Iris pigment epithelial cell (primary cell): ENCODE data around the gene SNX8.
"Not testable (repeated sequence)": the region's sequence is repeated elsewhere in the genome, so short reads cannot be mapped to it uniquely, and the experiment has no call there.

Source experiments
- DNase-seq: peaks from one replicate; pipeline ENCODE4 v3.0.0-alpha.2; 2011; ENCODE audit warnings: low read depth

Gene SNX8

DNA sequence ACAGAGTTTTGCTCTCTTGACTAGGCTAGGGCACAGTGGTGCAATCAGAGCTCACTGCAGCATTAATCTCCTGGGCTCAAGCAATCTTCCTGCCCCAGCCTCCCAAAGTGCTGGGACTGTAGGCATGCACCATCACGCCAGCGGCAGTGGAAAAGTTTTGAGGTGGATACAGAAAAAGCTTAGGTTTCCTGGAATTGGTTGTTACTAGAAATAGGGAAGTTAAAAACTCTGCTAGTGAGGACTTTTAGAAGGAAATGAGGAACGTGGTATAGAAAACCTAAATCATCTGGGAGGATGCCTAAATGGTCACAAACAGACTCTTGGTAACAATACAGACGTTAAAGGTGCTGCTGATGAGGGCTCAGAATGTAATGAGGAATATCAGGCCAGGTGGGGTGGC, 10.9 kb upstream of the SNX8 start:
- DNase-seq, result no peak

DNA sequence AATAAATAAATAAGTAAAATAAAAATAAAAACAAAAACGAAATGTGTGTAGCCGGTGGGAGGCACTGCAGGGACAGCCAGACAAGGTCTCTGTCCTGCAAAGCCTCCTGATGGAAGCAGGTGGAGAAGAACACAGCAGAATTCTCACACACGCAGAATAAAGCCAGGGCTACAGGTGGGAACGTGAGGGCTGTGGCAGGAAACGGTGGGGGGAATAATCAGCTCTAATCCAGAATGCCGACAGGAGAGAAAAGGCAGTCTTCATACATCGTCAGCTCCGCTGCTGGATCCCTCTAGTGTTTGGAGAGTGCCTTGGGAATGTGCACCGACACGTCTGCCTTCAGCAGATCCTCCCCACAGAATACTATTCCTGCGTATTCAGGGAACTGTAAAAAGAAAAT, 6.8 kb upstream of the SNX8 start:
- DNase-seq, result no peak

DNA sequence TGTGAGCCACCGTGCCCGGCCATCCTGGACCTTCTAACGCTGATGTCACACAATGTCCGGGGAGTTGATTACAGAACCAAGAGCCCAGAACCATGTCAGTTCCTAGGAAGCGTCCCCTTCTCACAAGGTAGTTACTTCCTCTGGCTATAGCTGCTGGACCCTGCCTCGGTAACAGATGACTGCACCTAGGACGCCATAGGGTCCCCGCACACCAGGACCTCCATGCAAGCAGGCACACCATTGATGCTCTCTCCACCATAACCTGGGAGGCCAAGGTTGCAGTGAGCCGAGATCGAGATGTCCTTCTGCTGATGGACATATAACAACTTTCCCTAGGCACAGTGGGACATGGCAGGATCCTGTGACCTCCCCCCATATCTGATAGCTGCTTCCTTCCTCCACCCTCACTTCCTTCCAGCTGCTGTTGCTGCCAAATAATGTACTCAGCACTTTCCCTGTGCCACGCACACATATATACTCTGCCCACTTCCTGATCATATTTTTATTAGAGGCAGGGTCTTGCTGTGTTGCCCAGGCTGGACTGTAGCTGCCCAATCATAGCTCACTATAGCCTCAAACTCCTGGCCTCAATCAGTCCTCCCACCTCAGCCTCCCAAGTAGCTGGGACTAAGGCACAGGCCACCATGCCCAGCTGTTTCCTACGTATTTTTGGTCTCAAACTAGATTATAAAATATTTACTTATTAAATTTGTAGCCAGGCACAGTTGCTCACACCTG, 3.5 kb upstream of the SNX8 start:
- DNase-seq, result no peak

DNA sequence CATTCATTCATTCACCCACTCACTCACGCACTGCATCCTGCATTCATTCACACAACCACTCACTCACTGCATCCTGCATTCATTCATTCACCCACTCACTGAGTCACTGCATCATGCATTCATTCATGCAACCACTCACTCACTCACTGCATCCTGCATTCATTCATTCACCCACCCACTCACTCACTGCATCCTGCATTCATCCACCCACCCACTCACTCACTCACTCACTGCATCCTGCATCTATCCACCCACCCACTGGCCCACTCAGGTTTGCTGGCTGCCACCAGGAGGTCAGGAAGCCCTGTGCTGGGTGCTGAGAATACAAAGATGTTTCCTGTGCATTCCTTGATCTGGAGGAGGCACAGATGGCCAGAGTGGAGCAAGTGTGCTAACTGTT, 2.3 kb upstream of the SNX8 start:
- DNase-seq, result no peak

DNA sequence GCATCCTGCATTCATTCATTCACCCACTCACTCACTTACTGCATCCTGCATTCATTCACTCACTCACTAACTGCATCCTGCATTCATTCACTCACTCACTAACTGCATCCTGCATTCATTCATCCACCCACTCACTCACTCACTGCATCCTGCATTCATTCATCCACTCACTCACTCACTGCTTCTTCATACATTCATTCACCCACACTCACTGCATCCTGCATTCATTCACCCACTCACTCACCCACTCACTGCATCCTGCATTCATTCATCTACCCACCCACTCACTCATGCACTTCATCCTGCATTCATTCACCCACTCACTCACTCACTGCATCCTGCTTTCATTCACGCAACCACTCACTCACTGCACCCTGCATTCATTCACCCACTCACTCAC, 1.5 kb upstream of the SNX8 start:
- no peak for DNase-seq

DNA sequence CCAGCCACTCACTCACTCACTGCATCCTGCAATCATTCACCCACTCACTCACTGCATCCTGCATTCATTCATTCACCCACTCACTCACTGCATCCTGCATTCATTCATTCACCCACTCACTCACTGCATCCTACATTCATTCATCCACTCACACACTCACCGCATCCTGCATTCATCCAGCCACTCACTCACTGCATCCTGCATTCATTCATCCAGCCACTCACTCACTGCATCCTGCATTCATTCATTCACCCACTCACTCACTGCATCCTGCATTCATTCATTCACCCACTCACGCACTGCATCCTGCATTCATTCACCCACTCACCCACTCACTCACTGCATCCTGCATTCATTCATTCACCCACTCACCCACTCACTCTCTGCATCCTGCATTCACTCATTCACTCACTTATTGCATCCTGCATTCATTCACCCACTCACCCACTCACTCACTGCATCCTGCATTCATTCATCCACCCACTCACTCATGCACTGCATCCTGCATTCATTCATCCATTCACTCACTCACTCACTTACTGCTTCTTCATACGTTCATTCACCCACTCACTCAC, 802 bp upstream of the SNX8 start:
- DNase-seq, result not testable (repeated sequence)

DNA sequence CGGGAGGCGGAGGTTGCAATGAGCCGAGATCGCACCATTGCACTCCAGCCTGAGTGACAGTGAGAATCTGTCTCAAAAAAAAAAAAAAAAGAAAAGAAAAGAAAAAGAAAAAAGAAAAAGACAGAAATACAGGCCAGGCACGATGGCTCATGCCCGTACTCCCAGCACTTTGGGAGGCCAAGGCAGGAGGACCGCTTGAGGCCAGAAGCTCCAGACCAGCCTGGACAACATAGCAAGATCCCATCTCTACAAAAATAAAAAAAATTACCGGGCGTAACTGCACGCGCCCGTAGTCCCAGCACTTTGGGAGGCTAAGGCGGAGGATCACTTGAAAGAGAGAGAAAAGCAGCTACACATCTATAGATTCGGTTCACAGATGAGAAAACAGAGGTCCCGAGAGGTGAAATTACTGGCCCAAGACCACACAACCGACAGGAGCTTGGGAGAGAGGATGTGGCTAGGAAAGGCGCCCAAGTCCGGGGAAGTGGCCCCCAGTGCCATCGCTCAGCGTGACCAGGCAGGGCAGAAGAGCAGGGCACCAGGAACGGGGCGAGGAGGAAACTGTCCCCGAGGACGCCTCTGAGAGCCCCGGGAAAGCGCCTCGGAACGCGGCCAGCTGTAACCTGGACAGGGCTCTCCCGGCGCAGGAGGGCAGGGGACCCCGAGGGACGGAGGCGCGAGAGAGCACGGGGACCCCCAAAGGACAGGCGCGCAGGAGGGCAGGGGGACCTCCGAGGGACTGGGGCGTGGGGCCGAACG, 612 bp downstream of the SNX8 start:
- DNase-seq, result no peak

DNA sequence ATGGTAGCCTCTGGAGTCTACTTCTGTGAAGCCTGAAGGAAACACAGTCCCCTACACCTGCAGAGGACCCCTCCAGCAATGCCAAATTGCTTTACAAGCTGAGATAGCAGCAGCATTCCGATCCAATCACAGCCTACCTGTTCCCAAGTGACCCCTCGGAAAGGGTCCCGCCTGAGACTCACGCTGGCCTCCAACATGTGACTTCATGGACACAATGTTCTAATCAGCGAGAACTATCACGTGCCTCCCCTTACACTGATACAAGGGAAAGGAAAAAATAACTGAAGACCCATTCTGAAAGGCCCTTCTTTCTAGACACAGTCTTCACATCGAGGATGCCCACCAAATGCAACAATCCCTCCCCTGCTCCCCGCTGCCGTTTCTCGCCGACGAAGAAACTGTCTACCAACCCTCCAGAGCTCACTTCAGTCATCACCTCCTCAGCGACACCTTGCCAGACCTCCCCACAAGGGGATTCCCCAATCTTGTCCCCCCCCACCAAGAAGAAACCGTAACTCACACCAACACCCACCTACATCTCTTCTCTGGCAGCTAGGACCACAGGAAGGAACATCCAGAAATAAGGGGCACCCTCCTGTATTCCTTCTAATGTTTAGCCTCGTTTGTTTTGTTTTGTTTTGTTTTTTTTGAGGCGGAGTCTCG, 1.8 kb downstream of the SNX8 start:
- no peak for DNase-seq

DNA sequence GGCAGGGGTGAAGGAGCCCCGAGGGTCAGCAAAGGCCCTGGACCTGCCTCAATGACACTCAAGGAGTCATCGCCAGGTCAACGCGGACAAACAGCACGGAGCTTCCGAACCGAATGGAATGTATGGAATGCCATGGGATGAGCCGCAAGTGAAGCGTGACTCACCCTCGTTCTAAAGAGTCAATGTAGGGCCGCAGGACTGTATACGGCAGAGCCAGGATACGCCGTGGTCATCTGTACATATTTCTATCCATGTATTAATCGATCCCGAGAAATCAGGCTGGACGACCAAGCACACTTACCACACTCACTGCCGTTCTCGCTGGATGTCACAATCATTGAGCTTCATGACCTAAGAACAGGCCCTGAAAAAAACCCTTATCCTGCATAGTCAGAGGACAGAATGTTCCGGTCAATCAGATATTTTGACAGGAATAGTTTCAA, 4.3 kb downstream of the SNX8 start:
- DNase-seq, result peak; percentile 96

DNA sequence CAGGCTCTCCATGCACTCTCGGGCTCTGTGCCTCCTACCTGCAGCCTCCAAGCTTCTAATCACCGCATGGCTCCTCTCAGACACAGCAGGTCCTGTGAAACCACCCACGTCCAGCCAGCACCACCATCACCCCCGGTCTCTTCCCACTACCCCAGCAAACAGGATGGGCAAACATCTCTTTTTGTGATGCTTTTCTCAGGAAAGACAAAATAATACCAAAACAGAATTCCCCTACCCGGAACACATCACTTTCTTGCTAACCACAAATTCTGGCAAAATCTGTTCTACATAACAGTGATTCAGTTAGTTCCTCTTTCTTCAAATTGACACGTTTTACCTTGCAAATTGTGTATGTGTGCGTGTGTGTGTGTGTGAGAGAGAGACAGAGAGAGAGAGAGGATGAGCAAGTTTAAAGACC, 6.5 kb downstream of the SNX8 start:
- peak; percentile 38 for DNase-seq

DNA sequence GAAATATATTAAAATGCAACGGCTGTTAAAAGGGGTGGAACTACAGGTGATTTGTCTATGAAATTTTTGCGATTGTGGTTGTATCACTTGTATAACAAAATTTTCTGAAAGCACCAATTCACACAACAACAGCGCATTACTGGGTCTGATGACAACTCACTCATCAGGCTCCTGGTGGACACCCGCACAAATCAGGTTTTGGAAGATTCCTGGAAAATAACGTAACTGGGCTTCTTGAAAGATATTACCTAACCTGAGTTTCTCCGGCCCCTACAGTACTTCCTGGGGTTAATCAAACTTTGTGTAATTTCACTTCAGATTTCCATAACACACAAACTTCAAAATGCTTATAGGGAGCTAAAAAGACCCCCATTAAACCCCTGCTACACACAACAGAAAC, 7.6 kb downstream of the SNX8 start:
- DNase-seq, result peak; percentile 38

DNA sequence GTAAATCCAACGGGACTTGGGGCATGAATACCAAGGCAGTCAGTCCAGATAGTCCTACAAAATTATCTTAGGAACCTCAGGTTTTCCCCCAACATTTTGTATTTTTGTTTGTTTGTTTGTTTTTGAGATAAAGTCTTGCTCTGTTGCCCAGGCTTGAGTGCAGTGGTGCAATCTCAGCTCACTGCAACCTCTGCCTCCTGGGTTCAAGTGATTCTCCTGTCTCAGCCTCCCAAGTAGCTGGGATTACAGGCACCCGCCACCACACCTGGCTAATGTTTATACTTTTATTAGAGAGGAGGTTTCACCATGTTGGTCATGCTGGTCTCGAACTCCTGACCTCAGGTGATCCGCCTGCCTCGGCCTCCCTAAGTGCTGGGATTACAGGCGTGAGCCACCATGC, 9.0 kb downstream of the SNX8 start:
- DNase-seq, result not testable (repeated sequence)

DNA sequence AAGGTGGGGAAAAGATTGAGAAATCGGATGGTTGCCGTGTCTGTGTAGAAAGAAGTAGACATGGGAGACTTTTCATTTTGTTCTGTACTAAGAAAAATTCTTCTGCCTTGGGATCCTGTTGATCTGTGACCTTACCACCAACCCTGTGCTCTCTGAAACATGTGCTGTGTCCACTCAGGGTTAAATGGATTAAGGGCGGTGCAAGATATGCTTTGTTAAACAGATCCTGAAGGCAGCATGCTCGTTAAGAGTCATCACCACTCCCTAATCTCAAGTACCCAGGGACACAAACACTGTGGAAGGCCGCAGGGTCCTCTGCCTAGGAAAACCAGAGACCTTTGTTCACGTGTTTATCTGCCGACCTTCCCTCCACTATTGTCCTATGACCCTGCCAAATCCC, 10.7 kb downstream of the SNX8 start:
- DNase-seq, result not testable (repeated sequence)

DNA sequence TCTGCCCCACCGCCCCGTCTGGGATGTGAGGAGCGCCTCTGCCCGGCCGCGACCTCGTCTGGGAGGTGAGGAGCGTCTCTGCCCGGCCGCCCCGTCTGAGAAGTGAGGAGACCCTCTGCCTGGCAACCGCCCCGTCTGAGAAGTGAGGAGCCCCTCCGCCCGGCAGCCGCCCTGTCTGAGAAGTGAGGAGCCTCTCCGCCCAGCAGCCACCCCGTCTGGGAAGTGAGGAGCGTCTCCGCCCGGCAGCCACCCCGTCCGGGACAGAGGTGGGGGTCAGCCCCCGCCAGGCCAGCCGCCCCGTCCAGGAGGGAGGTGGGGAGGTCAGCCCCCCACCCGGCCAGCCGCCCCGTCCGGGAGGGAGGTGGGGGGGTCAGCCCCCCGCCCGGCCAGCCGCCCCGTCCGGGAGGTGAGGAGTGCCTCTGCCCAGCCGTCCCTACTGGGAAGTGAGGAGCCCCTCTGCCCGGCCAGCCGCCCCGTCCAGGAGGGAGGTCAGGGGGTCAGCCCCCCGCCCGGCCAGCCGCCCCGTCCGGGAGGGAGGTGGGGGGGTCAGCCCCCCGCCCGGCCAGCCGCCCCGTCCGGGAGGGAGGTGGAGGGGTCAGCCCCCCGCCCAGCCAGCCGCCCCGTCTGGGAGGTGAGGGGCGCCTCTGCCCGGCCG, 11.4 kb downstream of the SNX8 start:
- not testable (repeated sequence) for DNase-seq

DNA sequence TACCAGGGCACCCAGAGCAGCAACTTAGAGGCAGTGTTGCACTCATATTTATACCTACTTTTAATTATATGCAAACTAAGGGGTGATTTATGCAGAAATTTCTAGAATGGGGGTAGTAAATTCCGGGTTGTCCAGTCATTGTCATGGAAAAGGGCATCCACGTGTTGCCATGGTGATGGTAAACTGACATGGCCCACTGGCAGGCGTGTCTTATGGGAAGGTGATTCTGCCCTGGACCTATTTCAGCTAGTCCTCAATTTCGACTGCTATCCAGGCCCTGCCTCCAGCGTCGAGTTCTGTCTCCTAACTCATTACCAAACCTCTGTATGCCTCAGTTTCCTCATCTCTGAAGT, 12.8 kb downstream of the SNX8 start:
- DNase-seq, result no peak

DNA sequence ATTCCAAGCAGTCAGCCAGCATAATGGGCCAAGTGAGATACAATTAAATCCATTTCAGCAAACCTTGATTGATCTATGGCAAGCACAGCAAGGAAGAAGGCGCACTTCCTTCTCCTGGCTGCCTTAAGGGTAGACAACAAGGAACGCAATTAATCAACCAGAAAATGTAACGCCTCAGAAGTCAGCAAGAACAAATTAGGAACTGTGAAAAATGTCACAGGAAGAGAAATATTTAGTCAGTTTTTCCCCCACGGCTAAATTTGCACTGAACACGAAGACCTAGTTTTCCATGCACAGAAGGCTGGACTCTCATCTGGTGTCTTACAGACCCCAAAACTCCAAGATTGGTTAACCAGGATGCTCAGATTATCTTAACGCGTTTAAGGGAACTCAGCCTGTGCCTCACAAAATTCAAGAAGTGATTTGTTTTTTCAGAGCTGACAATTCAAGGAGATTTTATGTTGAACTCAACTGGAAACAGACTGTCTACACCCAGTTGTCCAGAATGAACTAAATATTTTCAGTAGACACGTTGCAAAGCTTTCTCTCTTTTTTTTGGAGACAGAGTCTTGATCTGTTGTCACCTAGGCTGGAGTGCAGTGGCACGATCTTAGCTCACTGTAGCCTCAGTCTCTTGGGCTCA, 14.2 kb downstream of the SNX8 start:
- no peak for DNase-seq

DNA sequence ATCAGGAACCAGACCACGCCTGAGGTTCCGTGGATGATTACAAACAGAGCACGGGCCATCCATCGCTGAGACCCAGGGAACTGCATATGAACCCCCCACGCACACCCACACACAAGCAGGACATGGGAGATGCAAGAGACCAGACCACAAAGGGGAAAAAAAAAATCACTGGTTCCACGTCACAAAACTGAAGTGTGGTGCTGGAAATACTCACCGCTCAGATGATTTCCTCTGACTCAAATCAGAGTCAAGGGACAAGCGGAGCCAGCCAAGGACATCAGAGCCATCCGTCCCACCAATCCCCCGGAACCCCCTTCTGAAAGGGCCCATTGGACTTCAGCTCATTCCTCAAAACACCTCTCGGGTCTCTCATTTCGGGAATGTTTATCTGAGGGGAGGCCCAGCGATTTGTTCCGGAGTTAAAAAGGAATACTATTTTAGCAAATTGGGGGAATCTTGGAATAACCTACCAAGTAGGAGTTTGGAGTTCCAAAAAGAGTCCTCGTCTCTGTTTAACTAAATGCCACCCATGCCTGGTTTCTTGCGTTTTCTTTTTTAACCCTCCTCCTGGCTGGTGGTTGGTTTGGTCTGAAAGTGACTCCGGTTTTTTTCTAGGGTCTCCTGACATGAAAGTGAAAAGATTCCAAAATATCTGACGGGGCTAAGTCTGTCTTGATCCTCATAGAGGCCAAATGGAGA, 15.0 kb downstream of the SNX8 start:
- peak; percentile 93 for DNase-seq

DNA sequence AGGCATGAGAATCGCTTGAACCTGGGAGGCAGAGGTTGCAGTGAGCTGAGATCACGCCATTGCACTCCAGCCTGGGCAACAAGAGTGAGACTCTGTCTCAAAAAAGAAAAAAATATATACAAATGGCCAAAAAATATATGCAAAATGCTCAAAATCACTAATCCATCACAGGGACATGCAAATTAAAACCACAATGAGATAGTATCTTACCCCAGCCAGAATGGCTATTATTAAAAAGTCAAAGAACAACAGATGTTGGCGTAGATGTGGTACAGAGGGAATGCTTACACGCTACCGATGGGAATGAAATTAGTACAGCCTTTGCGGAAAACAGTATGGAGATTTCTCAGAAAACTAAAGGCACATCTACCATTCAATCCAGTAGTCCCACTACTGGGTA, 17.4 kb downstream of the SNX8 start:
- DNase-seq, result no peak

DNA sequence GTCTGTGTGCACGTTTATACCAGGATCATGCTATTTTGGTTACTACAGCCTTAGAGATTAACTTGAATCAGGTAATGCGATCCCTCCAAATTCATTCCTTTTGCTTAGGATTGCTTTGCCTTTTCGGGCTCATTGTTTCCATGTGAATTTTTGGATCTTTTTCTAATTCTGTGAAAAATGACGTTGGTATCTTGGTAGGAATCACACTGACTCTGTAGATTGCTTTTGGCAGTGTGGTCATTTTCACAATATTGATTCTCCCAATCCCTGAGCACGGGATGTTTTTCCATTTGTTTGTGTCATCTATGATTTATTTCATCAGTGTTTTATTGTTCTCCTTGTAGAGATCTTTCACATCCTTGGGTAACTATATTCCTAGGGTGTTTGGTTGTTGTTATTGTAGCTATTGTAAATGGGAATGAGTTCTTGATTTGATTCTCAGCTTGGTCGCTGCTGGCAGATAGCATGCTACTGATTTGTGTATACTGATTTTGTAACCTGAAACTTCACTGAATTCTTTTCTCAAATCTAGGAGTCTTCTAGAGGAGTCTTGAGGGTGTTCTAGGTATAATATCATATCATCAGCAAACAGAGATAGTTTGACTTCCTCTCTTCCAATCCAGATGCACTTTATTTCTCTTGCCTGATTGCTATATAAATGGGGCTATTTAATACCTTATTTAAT, 18.2 kb downstream of the SNX8 start:
- DNase-seq, result no peak

DNA sequence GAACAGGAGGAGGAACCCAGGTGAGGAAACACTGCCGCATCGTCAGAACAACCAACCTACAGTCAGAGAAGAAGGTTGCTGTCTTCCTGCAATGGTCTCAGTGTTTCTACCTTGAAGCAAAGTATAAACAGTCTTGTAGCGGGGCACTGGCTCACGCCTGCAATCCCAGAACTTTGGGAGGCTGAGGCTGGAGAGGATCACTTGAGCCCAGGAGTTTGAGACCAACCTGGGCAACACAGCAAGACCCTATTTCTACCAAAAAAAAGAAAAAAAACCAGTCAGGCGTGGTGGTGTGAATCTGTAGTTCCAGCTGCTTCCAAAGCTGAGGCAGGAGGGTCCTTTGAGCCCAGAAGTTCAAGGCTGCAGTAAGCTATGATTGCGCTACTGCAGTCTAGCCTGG, 23.4 kb downstream of the SNX8 start:
- no peak for DNase-seq

DNA sequence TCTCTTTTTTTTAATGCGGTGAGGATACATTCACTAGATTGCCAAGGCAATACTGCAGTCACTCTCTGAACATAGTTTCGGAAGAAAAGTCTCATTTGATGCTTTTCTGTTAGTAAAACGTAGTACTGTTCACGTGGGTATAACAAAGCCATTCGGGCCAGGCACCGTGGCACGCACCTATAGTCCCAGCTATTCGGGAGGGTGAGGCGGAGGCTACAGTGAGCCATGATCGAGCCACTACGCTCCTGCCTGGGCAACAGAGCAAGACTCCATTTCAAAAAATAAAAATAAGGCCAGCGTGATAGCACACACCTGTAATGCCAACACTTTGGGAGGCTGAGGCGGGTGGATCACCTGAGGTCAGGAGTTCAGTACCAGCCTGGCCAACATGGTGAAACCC, 24.6 kb downstream of the SNX8 start:
- no peak for DNase-seq
